PC-9 (cell line): Measurements from ENCODE around the gene ACTL9. TPM values are rescaled to one million over a fixed set of nuclear protein-coding genes. Genes with fewer than 3 reads are reported as not detected.
"Not testable (repeated sequence)": the region's sequence is repeated elsewhere in the genome, so short reads cannot be mapped to it uniquely, and the experiment has no call there.

ENCODE experiments used
- BruUV-seq: library from RNA; stranded (reverse); fragments of 400-500 nt; replicated peaks from 2 replicates; lab custom pipeline; 2021; lab: Mats Ljungman, UMichigan
- CTCF ChIA-PET: fragments of 300-600 bp; sonication (Branson Sonifier 250); formaldehyde crosslinking; loops from one replicate; lab custom pipeline; 2022; ENCODE audit warnings: antibody characterized with exemption; lab: Charles Lee
- POLR2A ChIA-PET: fragments of 300-600 bp; sonication (Branson Sonifier 250); formaldehyde crosslinking; loops from one replicate; lab custom pipeline; 2022; ENCODE audit warnings: antibody characterized with exemption; ENCODE audit not compliant: unreplicated experiment; lab: Charles Lee
- DNase-seq, 2 experiments: peaks; one replicate each; pipeline versions ENCODE4 v3.0.0 to v3.0.0-alpha.2; 2015 to 2022; ENCODE audit warnings: mixed read lengths in 1 of 2
- H2AFZ ChIP-seq: fragments of 200-600 bp; sonication (generic); 2 replicates; pipeline ENCODE4 v1.8.1; 2017; ENCODE audit warnings: antibody characterized with exemption
- H3F3A ChIP-seq: fragments of 200-600 bp; sonication (generic); 2 replicates; pipeline ENCODE4 v1.8.1; 2017; ENCODE audit warnings: antibody characterized with exemption, mild to moderate bottlenecking, low read depth; ENCODE audit not compliant: insufficient read depth
- H3K27ac ChIP-seq: fragments of 200-600 bp; sonication (generic); 2 replicates; pipeline ENCODE4 v1.6.1; 2016; ENCODE audit warnings: mixed run types
- H3K27me3 ChIP-seq: fragments of 200-600 bp; sonication (generic); 2 replicates; pipeline ENCODE4 v1.6.1; 2016; ENCODE audit warnings: low read depth, mixed run types; ENCODE audit not compliant: insufficient read depth
- H3K36me3 ChIP-seq: fragments of 200-600 bp; sonication (generic); 2 replicates; pipeline ENCODE4 v1.6.1; 2016; ENCODE audit warnings: low read depth, mixed run types
- H3K4me1 ChIP-seq: fragments of 200-600 bp; sonication (generic); replicated peaks from 2 replicates; pipeline ENCODE4 v1.6.1; 2016; ENCODE audit warnings: mixed run types; ENCODE audit not compliant: insufficient read depth
- H3K4me2 ChIP-seq: fragments of 200-600 bp; sonication (generic); 2 replicates; pipeline ENCODE4 v1.6.1; 2017; ENCODE audit warnings: mixed run types
- H3K4me3 ChIP-seq: fragments of 200-600 bp; sonication (generic); 2 replicates; pipeline ENCODE4 v1.6.1; 2016; ENCODE audit warnings: mixed run types
- H3K79me2 ChIP-seq: fragments of 200-600 bp; sonication (generic); 2 replicates; pipeline ENCODE4 v1.6.1; 2017; ENCODE audit warnings: low read depth, mixed run types
- H3K9me2 ChIP-seq: fragments of 200-600 bp; sonication (generic); 2 replicates; pipeline ENCODE4 v1.8.1; 2017; ENCODE audit warnings: mild to moderate bottlenecking; ENCODE audit not compliant: insufficient read depth
- H3K9me3 ChIP-seq: fragments of 200-600 bp; sonication (generic); 2 replicates; pipeline ENCODE4 v1.8.1; 2016; ENCODE audit warnings: low read depth; ENCODE audit not compliant: insufficient read depth
- H4K20me1 ChIP-seq: fragments of 200-600 bp; sonication (generic); 2 replicates; pipeline ENCODE4 v1.8.1; 2017; ENCODE audit not compliant: insufficient read depth
- CTCF ChIP-seq: fragments of 200-600 bp; sonication (generic); conservative IDR thresholded peaks from 2 replicates; pipeline ENCODE4 v1.6.1; 2017; ENCODE audit warnings: mixed run types, antibody characterized with exemption, mild to moderate bottlenecking, moderate library complexity
- EZH2 ChIP-seq: fragments of 200-600 bp; sonication (generic); IDR thresholded peaks from 2 replicates; pipeline ENCODE4 v1.8.0; 2017; ENCODE audit warnings: antibody characterized with exemption, low read depth
- intact Hi-C: fragments of 100-400 bp; cut with micrococcal nuclease; formaldehyde crosslinking; loops from one replicate; pipeline ENCODE4 v1.10.0; 2022; ENCODE audit not compliant: unreplicated experiment
- total RNA-seq: library from RNA; stranded (reverse); gene quantifications from 2 replicates; pipeline ENCODE4 v1.2.3, GENCODE V29; 2021

The ACTL9 gene
- total RNA-seq, 1 experiment from 2014 or later: not detected

DNA sequence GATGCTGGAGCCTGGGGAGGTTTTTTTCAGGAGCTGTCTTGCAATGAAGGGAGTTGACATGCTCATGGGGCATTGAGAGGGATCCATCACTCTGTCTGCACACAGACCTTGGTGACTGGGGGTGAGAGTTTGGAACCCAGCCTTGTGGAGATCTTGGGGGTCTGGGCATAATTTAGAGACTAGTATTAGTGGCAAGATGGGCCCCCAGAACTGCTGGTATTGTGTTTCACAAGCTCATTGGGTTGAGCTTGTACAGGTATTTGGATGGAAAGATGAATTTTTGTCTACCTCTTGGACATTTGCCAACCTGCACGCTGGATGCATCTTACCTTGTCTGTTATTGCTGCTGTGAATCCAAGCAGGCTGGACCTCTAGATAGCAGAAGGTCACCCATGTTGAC lies 22.7 kb upstream of the ACTL9 start, which contains the start of gene OR2Z1:
Gene OR2Z1 (plus strand): TSS at position 301 of the 400 bp plus-strand sequence. CDS start 9,395 bp downstream, outside the sequence.
- no peak for TF ChIP-seq CTCF
- no peak for TF ChIP-seq EZH2
- CTCF ChIA-PET: no interaction called here
- peaks cover 52% of the 10 kb centered on the region for H3K27me3 ChIP-seq
- no peak within 1 kb of the TSS for H2AFZ ChIP-seq
- intact Hi-C loops: no loop called here
- no peaks in the 10 kb centered on the region for H3K79me2 ChIP-seq
- H3K36me3 ChIP-seq: no peaks in the 10 kb centered on the region
- H3K4me1 ChIP-seq: no peaks in the 10 kb centered on the region
- POLR2A ChIA-PET: no interaction called here
- H3K9me2 ChIP-seq: no peaks in the 10 kb centered on the region
- H3K4me3 ChIP-seq: no peak within 1 kb of the TSS
- H3K9me3 ChIP-seq: no peaks in the 10 kb centered on the region
- H4K20me1 ChIP-seq: no peaks in the 10 kb centered on the region
- no peak within 1 kb of the TSS for H3K4me2 ChIP-seq
- H3F3A ChIP-seq: no peaks in the 10 kb centered on the region
- no peak for DNase-seq
- H3K27ac ChIP-seq: no peak within 1 kb of the TSS
- no TSS peak for BruUV-seq

GRCh38 chr19:8710337-8710736 lies 11.7 kb upstream of the ACTL9 start:
- H4K20me1 ChIP-seq, H3K27ac ChIP-seq, H3K4me2 ChIP-seq, CTCF ChIA-PET, H3K36me3 ChIP-seq, H3K79me2 ChIP-seq, H3F3A ChIP-seq, H3K9me3 ChIP-seq, BruUV-seq, H3K4me1 ChIP-seq, H2AFZ ChIP-seq, POLR2A ChIA-PET, H3K4me3 ChIP-seq, DNase-seq, intact Hi-C loops, H3K9me2 ChIP-seq: not testable (repeated sequence)
- peaks cover 54% of the 10 kb centered on the region for H3K27me3 ChIP-seq

DNA sequence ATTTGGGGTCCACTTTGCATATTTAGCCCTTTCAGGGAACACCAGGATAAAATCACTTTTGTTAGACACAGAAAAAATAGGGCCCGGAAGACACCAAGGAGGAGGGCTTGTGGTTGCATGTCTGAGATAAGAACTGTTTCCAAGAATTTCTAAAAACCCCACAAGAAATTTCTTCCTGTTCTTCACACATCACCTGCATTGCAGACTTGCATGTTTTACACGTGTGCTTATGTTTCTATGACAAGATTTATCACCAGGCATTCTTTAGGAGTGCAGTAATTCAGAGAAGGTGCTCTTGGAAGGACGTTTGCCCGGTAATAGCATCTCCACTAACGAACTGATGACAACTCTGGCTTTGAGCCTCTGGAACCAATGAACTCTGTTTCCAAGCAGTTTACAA lies 7.1 kb upstream of the ACTL9 start:
- peaks cover 28% of the 10 kb centered on the region for H3K27me3 ChIP-seq
- no peak overlapping the region for H3K4me3 ChIP-seq
- no peaks in the 10 kb centered on the region for H3K79me2 ChIP-seq
- CTCF ChIA-PET: no interaction called here
- 0 out of 2 replicates have a peak, but pooled peaks cover 6% of the 10 kb centered on the region for H3K4me1 ChIP-seq
- POLR2A ChIA-PET: no interaction called here
- H4K20me1 ChIP-seq: no peaks in the 10 kb centered on the region
- no peak for DNase-seq
- H3F3A ChIP-seq: no peaks in the 10 kb centered on the region
- no peak for TF ChIP-seq EZH2
- no peak for TF ChIP-seq CTCF
- intact Hi-C loops: no loop called here
- H3K27ac ChIP-seq: no peak overlapping the region
- H3K9me2 ChIP-seq: no peaks in the 10 kb centered on the region
- no peak overlapping the region for H3K4me2 ChIP-seq
- no peak overlapping the region for H2AFZ ChIP-seq
- no peaks in the 10 kb centered on the region for H3K36me3 ChIP-seq
- no TSS peak for BruUV-seq
- H3K9me3 ChIP-seq: no peaks in the 10 kb centered on the region

DNA sequence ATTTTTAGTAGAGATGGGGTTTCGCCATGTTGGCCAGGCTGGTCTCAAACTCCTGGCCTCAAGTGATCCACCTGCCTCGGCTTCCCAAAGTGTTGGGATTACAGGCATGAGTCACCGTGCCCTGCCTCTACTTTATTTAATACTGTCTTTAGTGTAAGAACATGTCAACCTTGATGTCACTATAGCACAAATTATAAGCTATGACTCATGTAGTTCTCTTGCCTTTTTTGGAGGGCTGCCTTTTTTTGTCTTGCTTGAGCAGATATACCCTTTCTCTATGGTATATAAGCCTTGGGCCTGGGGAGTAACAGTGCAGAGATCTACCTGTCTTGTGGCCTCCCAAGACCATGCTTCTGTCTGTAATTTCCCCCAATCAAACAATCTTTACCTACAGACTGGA lies 6.7 kb upstream of the ACTL9 start:
- H3K79me2 ChIP-seq, H3K4me1 ChIP-seq, H4K20me1 ChIP-seq, CTCF ChIA-PET, BruUV-seq, H3K4me3 ChIP-seq, H3K9me2 ChIP-seq, H2AFZ ChIP-seq, H3K27ac ChIP-seq, DNase-seq, POLR2A ChIA-PET, intact Hi-C loops, H3K9me3 ChIP-seq, H3F3A ChIP-seq, H3K4me2 ChIP-seq, H3K36me3 ChIP-seq: not testable (repeated sequence)
- peaks cover 24% of the 10 kb centered on the region; the same call in 1 of the 2 replicates for H3K27me3 ChIP-seq
